GM19455 (cell line): Measurements from ENCODE around the gene IL22RA2.

ENCODE experiments used
- ATAC-seq: cut with Tn5 transposase; IDR thresholded peaks from one replicate; pipeline ENCODE4 v1.9.1; 2021; ENCODE audit not compliant: unreplicated experiment

Gene IL22RA2

DNA sequence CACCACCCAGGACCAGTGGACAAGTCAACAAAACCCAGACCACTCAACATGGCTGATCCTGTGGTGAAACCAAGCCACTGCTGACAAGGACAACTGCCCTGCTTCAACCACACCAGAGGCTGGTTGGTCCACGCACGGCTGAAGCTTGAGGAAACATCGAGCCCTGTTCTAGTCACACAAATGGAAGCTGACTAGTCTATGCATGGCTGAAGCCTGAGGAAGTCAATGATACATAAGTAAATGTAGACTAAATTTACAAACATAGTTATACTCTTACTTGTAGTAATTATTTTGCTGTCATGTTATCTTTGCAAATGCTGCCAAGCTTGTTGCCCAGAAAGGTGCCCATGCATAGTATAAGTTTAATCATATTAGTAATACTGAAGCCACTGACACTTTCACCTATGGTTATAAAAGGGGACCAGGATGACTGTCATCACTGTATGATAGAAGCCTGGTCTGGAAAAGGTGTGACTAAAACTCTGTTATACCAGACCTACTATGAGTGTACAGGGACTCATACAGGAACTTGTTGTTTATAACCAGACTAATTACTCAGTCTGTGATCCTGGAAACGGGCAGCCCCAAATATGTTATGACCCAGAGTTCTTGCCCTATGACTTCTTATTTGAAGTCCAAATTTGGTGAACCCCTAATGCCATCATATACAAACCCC lies 5.6 kb downstream of the IL22RA2 start:
- no peak for ATAC-seq

DNA sequence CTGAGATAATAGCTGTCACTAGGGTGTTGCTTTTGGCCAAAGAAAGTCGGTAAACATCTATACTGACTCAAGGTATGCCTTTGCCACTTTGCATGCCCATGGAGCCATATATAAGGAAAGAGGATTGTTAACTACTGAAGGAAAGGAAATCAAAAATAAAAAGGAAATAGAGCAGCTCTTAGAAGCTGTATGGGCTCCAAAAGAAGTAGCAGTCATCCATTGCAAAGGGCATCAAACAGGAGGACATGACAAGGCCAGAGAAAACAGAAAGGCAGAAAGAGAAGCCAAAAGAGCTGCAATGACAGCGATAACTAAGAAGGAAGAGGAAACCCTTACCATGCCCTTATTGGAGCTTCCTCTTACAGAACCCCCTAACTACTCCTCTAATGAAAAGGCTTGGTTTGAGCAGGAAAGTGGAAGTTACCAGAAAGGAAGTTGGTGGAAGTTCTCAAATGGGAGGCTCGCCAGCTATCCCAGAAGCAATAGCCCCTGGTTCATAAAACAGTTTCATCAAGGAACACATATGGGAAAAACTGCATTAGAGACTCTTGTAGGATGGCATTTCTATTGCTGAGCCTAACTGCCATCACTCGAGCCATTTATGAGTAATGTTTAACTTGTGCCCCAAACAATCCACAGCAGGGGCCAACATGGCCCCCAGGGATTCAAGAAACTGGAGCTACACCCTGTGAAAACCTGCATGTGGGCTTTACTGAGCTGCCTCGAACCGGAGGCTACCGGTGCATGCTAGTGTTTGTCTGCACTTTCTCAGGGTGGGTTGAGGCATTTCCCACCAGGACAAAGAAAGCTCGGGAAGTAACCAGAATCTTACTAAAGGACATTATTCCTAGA lies 7.0 kb downstream of the IL22RA2 start:
- no peak for ATAC-seq

- ATAC-seq: peak; percentile 55
Observed at GRCh38 chr6:137165375-137166246, 7.8 kb downstream of the IL22RA2 start.

DNA sequence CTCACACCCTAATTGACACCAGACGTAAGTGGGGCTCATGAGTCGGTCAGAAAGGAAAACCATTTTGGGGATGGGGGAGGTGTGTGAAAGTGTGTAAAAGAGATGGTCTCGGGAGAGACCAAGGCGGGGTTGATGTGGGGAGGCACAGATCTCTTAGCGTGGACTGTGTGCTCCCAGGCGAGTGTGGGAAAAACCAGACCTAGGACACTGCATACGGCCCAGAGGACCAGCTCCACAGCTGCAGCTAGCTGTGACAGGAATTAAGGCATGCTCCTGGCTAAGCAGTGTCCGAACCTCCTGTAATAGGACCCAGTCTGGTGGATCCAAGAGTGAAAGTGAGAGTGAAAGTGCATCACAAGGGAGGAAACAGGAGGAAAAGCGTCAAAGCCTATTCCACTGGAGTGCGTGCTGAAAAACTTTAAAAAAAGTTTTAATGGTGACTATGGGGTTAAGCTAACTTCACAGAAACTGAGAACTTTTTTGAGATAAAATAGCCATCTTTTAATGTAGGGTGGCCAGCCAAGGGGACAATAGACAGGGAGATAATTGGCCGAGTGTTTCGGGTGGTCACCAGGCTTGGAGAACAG lies 9.6 kb downstream of the IL22RA2 start:
- no peak for ATAC-seq

DNA sequence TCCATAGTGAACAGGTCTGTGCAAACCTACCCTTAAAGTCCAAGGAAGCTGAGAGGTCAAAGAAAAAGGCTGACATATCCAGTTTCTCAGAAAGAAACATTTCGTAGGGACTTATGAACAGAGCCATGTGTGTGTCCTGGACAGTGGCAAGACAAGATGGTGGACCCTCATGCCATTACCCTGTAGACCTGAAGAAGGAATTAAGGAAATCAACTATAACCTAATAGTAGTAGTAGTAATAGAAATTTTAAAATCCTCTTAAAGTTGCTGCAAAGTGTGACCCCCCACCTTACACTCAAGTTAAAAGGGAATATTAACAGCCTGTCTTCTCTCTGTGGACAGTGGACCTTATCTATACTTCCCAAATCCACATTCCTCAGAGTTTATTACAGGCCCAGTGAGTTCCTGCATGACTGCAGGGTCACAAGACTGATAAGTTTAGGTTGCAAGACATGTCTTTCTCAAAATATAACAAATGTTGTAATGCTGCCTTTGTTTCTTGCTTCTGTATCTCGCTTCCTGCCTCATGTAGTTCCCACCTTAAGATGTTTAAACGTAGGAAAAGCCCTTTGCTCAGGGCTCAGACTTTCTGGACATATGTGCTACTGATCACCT lies 10.6 kb downstream of the IL22RA2 start:
- ATAC-seq: no peak

- no peak for ATAC-seq
Observed at GRCh38 chr6:137161949-137162348, 11.5 kb downstream of the IL22RA2 start.

GRCh38 chr6:137160763-137161162 lies 12.7 kb downstream of the IL22RA2 start:
- ATAC-seq: no peak

DNA sequence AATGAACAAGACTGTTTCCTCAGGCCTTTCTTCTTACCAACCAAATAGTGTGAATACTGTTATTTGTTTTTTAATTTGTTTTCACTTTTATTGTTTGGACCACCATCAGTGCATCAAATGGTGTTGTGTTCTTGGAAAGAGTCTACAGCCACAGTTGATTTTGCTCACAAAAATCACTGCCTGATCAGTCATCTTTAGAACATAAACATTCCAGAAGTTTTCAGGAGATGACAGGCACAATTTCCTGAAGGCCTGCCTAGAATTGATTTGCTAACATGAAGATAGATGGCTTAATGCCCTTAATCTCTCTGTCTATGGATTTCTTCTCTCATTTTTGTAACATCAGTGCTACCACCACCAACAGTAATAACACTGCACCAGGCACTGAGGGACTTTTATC lies 13.5 kb downstream of the IL22RA2 start:
- ATAC-seq: no peak

DNA sequence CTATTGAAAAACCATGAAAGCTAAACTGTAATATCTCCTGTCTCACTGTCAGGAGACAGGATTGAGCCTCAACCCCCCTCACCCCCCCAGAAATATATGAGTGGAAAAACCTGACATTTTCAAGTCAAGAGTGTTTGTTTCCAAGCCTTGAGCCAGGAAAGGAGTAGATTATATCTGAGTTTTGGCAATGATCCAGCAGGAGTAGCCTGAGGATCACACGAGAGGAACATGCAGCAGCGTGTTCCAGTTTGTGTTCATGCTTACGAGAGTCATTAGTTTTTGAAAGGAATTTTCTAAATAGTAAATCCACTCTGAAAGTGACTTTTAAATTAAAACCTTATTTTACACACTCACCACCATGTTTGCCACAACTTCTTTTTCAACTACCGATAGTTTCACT lies 15.8 kb downstream of the IL22RA2 start:
- ATAC-seq: no peak

GRCh38 chr6:137156650-137157049 lies 16.8 kb downstream of the IL22RA2 start:
- ATAC-seq: no peak

GRCh38 chr6:137155830-137156229 lies 17.6 kb downstream of the IL22RA2 start:
- ATAC-seq: no peak

- no peak for ATAC-seq
Observed at GRCh38 chr6:137150072-137150471, 23.4 kb downstream of the IL22RA2 start.

DNA sequence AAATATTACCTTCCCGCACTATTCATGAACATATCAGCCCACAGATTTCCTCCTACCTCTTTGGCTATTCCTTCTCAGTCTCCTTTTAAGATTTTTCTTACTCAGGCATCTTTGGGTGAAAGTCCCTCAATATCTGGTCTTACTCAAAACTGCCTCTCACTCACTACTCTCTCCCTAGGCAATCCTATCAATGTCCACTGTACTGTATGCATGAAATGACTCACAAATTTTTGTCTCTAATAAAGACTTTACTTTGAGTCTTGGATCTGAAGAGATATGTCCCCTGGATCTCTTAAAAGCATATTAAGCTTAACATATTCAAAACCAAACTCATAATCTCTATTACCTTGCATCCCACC lies 24.4 kb downstream of the IL22RA2 start:
- no peak for ATAC-seq

GRCh38 chr6:137148306-137149034 lies 25.0 kb downstream of the IL22RA2 start:
- ATAC-seq: no peak

GRCh38 chr6:137147195-137147594 lies 26.2 kb downstream of the IL22RA2 start:
- ATAC-seq: no peak

DNA sequence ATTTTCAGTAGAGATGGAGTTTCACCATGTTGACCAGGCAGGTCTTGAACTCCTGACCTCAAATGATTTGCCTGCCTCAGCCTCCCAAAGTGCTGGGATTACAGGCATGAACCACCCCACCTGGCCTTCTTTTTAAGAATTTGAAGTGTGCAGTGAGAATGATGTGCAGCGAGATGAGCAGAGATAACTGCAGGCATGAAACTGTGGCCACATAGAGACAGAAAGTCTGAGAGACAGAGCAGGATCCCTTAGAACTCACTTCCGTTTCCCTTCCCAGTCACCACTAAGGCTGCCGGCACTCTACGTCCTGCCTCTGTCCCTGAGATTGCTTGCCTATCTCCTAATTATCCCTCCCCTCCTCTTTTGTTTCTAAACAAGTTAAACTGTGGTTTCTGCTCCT lies 27.2 kb downstream of the IL22RA2 start:
- no peak for ATAC-seq

GRCh38 chr6:137145421-137145820 lies 28.0 kb downstream of the IL22RA2 start:
- no peak for ATAC-seq

DNA sequence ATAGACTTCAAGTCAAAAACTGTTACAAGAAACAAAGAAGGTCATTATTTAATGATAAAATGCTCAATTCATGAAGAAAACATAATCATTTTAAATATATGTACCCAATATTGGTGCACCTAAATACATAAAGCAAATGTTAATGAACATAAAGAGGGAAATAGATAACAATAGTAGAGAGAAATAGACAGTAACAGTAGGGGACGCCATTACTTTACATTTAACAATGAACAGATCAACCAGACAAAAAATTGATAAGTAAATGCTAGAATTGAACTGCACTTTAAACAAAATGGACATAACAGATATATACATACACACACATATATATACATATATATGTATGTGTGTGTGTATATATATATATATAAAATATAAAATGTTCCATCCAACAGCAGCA lies 37.4 kb downstream of the IL22RA2 start:
- ATAC-seq: no peak

GRCh38 chr6:137134483-137134882 lies 39.0 kb downstream of the IL22RA2 start:
- no peak for ATAC-seq

- ATAC-seq: no peak
Observed at GRCh38 chr6:137133122-137133521, 40.3 kb downstream of the IL22RA2 start.
